HepG2 (cell line): ENCODE data around the gene MBLAC1. TPM values are rescaled to one million over a fixed set of nuclear protein-coding genes. Genes with fewer than 3 reads are reported as not detected.

ENCODE experiments used
- ATAC-seq: fragments of 200-7000 bp; cut with Tn5 transposase; 3 replicates; pipeline ENCODE4 v1.9.1; 2020; ENCODE audit warnings: mild to moderate bottlenecking, moderate library complexity
- BruUV-seq: library from RNA; stranded (reverse); fragments of 400-500 nt; replicated peaks from 2 replicates; lab custom pipeline; 2021; lab: Mats Ljungman, UMichigan
- CTCF ChIA-PET: fragments of 300-600 bp; formaldehyde crosslinking; extraction: SDS; loops from one replicate; lab custom pipeline; 2021; ENCODE audit warnings: low total read pairs, inconsistent platforms, low intra/inter-chr PET ratio; lab: Yijun Ruan, JAX
- POLR2A ChIA-PET: fragments of 350-600 bp; sonication (Branson Sonifier 250); formaldehyde crosslinking; loops from one replicate; lab custom pipeline; 2020; ENCODE audit warnings: antibody characterized with exemption, inconsistent platforms; lab: Yijun Ruan, JAX
- DNase-seq: peaks from one replicate; pipeline ENCODE4 v3.0.0-alpha.2; 2015; ENCODE audit warnings: low spot score
- FAIRE-seq: peaks from 3 replicates; lab custom pipeline; 2011; peaks lifted over from hg19 to GRCh38; lab: Jason Lieb, UNC
- H2AFZ ChIP-seq: one replicate; pipeline ENCODE4 v1.6.1; 2011; ENCODE audit warnings: low read length, inconsistent platforms
- H3K27ac ChIP-seq: fragments of 300-600 bp; 3 replicates; pipeline ENCODE4 v1.8.0; 2011; ENCODE audit warnings: mixed run types, mild to moderate bottlenecking, mixed read lengths, low read length, inconsistent platforms; ENCODE audit not compliant: insufficient read depth; ENCODE audit errors: extremely low read length
- H3K27me3 ChIP-seq, 2 experiments: fragments of 200-600 bp in 1 of 2; 2 replicates in 1 of 2; 3 replicates in 1 of 2; pipeline versions ENCODE4 v1.6.0 to v1.8.0; 2011; ENCODE audit warnings: low read length in 2 of 2, mild to moderate bottlenecking in 2 of 2, moderate library complexity in 2 of 2, inconsistent platforms in 1 of 2; ENCODE audit not compliant: insufficient read depth in 2 of 2, control insufficient read depth in 1 of 2
- H3K36me3 ChIP-seq, 2 experiments: fragments of 200-600 bp in 1 of 2; replicated peaks in 1 of 2; 2 replicates in 1 of 2; 3 replicates in 1 of 2; pipeline versions ENCODE4 v1.5.1 to v1.8.0; 2011; ENCODE audit warnings: low read length in 2 of 2, inconsistent platforms in 1 of 2; ENCODE audit not compliant: insufficient read depth in 2 of 2, control insufficient read depth in 1 of 2
- H3K4me1 ChIP-seq: 2 replicates; pipeline ENCODE4 v1.5.1; 2012; ENCODE audit warnings: low read length, inconsistent platforms; ENCODE audit not compliant: insufficient read depth
- H3K4me2 ChIP-seq: 2 replicates; pipeline ENCODE4 v1.6.0; 2011; ENCODE audit warnings: low read depth, low read length, inconsistent platforms
- H3K4me3 ChIP-seq, 3 experiments: fragments of 200-600 bp in 1 of 3; sonication (generic), shearing (Covaris generic) in 1 of 3; replicated peaks in 1 of 3; 2 replicates each; pipeline ENCODE4 v1.5.1; 2011 to 2016; ENCODE audit warnings: low read length in 3 of 3, inconsistent platforms in 2 of 3, low read depth in 2 of 3, mild to moderate bottlenecking in 2 of 3, control low read depth in 1 of 3, mixed read lengths in 1 of 3; ENCODE audit not compliant: insufficient read depth in 1 of 3
- H3K79me2 ChIP-seq: one replicate; pipeline ENCODE4 v1.6.1; 2011; ENCODE audit warnings: low read length, inconsistent platforms; ENCODE audit not compliant: insufficient read depth
- H3K9ac ChIP-seq: 2 replicates; pipeline ENCODE4 v1.6.0; 2011; ENCODE audit warnings: mild to moderate bottlenecking, low read depth, low read length, inconsistent platforms; ENCODE audit not compliant: insufficient read depth
- H3K9me3 ChIP-seq: 2 replicates; pipeline ENCODE4 v1.5.1; 2012; ENCODE audit warnings: mild to moderate bottlenecking, low read length
- H4K20me1 ChIP-seq: 2 replicates; pipeline ENCODE4 v1.6.0; 2011; ENCODE audit warnings: inconsistent platforms, mild to moderate bottlenecking, low read length, moderate library complexity; ENCODE audit not compliant: insufficient read depth
- KLF11 ChIP-seq: IDR thresholded peaks from 2 replicates; pipeline ENCODE4 v1.6.1; 2016; ENCODE audit warnings: missing compliant biosample characterization
- MAFK ChIP-seq, 2 experiments: IDR thresholded peaks in 1 of 2; conservative IDR thresholded peaks in 1 of 2; 2 replicates each; pipeline ENCODE4 v1.6.1; 2011; ENCODE audit warnings: improper control_type of control experiment in 2 of 2, low read length in 2 of 2
- MED1 ChIP-seq: sonication (generic); formaldehyde crosslinking; IDR thresholded peaks from 2 replicates; pipeline ENCODE4 v1.4.0; 2020; ENCODE audit warnings: missing genetic modification reagents
- NCOA2 ChIP-seq: sonication (generic); formaldehyde crosslinking; IDR thresholded peaks from 2 replicates; pipeline ENCODE4 v1.8.0; 2022; ENCODE audit warnings: inconsistent platforms
- PCBP1 ChIP-seq: fragments of 200-400 bp; formaldehyde crosslinking; IDR thresholded peaks from 2 replicates; pipeline ENCODE4 v1.6.1; 2017; ENCODE audit warnings: mild to moderate bottlenecking, low read depth, low read length, borderline replicate concordance
- SIN3A ChIP-seq: IDR thresholded peaks from 2 replicates; pipeline ENCODE4 v1.6.1; 2011; ENCODE audit warnings: low read depth, mild to moderate bottlenecking, control low read depth, low read length, borderline replicate concordance
- SIX4 ChIP-seq: sonication (generic); formaldehyde crosslinking; IDR thresholded peaks from 2 replicates; pipeline ENCODE4 v1.4.0; 2020; ENCODE audit warnings: missing genetic modification reagents
- SMYD3 ChIP-seq: sonication (generic); formaldehyde crosslinking; IDR thresholded peaks from 2 replicates; pipeline ENCODE4 v1.8.1; 2023; ENCODE audit warnings: mild to moderate bottlenecking, missing genetic modification reagents
- SP5 ChIP-seq: IDR thresholded peaks from 2 replicates; pipeline ENCODE4 v1.6.1; 2016; ENCODE audit warnings: low read depth, borderline replicate concordance
- ZNF253 ChIP-seq: sonication (generic); formaldehyde crosslinking; IDR thresholded peaks from 2 replicates; pipeline ENCODE4 v1.8.0; 2022; ENCODE audit warnings: mild to moderate bottlenecking, missing genetic modification reagents, borderline replicate concordance
- ZNF3 ChIP-seq: IDR thresholded peaks from 2 replicates; pipeline ENCODE4 v1.7.0; 2017; ENCODE audit warnings: inconsistent platforms
- ZNF329 ChIP-seq: sonication (generic); formaldehyde crosslinking; IDR thresholded peaks from 2 replicates; pipeline ENCODE4 v1.9.0; 2021; ENCODE audit warnings: low read depth, mild to moderate bottlenecking, missing genetic modification reagents
- ZNF850 ChIP-seq: sonication (generic); formaldehyde crosslinking; conservative IDR thresholded peaks from 2 replicates; pipeline ENCODE4 v1.9.0; 2021; ENCODE audit warnings: mild to moderate bottlenecking, missing genetic modification reagents
- WGBS: methylation state at CpG from one replicate; pipeline ENCODE4 v1.1.6; 2017; ENCODE audit warnings: low lambda C conversion rate; 5-methylcytosine and 5-hydroxymethylcytosine counted together
- in situ Hi-C: cut with HindIII; loops from 2 replicates; pipeline ENCODE4 v1.10.0; 2017; ENCODE audit warnings: low pct_unique_long_range_greater_than_20kb; ENCODE audit not compliant: extremely low pct_ligation_motif_present
- intact Hi-C: fragments of 100-400 bp; cut with micrococcal nuclease; formaldehyde crosslinking; loops from one replicate; pipeline ENCODE4 v1.10.0; 2022; ENCODE audit not compliant: unreplicated experiment
- polyA plus RNA-seq, 8 experiments: library from polyadenylated mRNA; depleted of rRNA in 3 of 8; stranded (reverse) in 7 of 8; unstranded in 1 of 8; fragments of >200 nt; fragmentation: Illumina TruSeq in 4 of 8; extraction: Trizol in 4 of 8; gene quantifications; 2 replicates each; pipeline versions ENCODE4 v1.2.1 to v1.2.3, GENCODE V29; 2011 to 2016; ENCODE audit warnings: low read depth in 4 of 8, missing spikeins in 1 of 8, mixed read lengths in 1 of 8; ENCODE audit not compliant: insufficient read depth in 1 of 8
- total RNA-seq, 5 experiments: library from RNA; depleted of rRNA; stranded (reverse); fragments of >200 nt; fragmentation: Illumina TruSeq; extraction: Trizol; gene quantifications; 2 replicates each; pipeline ENCODE4 v1.2.3, GENCODE V29; 2016; ENCODE audit warnings: low read depth in 1 of 5
- TF ChIP-seq, protein P1 (sequence below): sonication (generic); formaldehyde crosslinking; IDR thresholded peaks from 2 replicates; pipeline ENCODE4 v1.8.1; 2023; ENCODE audit warnings: mild to moderate bottlenecking, missing genetic modification reagents
- TF ChIP-seq, protein P2 (sequence below): IDR thresholded peaks from 2 replicates; pipeline ENCODE4 v1.6.1; 2016; ENCODE audit warnings: control low read depth
- TF ChIP-seq, protein P3 (sequence below): sonication (generic); formaldehyde crosslinking; IDR thresholded peaks from 2 replicates; pipeline ENCODE4 v1.4.0; 2020; ENCODE audit warnings: missing genetic modification reagents, borderline replicate concordance
- TF ChIP-seq, protein P4 (sequence below): sonication (generic); formaldehyde crosslinking; conservative IDR thresholded peaks from 2 replicates; pipeline ENCODE4 v1.4.0; 2020; ENCODE audit warnings: missing genetic modification reagents

Gene MBLAC1
- total and polyA plus RNA-seq, 2 of the 13 experiments (the other 11 are each of a cell fraction or from before 2014, with no cell fraction given) = 0.79 to 2.1 TPM

DNA sequence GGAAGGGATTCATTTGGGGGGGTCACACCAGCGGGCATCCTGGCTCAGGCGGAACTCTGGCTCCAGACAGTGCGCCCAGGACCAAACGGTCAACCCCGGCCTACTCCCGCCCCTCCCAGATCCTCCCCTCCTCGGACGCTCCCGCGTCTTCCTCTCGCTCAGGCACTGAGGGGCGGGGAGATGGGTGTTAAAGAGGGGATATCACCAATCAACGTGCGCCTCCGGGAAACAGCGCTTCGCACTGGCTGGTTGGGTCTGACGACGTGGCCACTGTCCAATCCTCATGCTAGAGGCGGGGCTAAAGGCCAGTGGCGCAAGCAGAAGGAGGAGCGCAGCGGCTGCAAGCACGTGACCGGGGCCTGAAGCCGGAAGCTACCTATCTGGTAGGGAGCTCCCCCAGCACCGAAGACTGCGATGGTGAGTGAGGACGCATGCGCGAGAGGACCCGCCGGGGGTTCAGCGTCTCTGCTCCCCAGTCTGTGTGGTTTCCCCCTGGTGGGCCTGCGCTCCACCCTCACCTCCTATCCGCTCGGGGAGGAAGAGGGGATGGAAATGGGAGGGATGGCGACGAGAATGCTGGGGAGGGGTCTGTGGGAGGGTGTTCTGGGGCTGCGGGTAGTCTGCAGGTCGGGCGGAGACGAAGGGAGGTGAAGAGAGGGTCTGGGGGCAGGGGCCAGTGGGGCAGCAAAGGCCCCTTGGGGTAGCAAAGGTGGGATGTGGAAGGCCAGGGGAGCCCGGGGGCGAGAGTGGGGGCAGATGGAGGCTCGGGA lies 22.0 kb downstream of the MBLAC1 start, which contains the start of gene LAMTOR4:
TSS of gene LAMTOR4 (plus strand) at position 360 of the 770 bp plus-strand sequence. CDS start at position 415, 55 bp downstream.
- intact Hi-C loops = no loop called here
- TF ChIP-seq, protein P1, sequence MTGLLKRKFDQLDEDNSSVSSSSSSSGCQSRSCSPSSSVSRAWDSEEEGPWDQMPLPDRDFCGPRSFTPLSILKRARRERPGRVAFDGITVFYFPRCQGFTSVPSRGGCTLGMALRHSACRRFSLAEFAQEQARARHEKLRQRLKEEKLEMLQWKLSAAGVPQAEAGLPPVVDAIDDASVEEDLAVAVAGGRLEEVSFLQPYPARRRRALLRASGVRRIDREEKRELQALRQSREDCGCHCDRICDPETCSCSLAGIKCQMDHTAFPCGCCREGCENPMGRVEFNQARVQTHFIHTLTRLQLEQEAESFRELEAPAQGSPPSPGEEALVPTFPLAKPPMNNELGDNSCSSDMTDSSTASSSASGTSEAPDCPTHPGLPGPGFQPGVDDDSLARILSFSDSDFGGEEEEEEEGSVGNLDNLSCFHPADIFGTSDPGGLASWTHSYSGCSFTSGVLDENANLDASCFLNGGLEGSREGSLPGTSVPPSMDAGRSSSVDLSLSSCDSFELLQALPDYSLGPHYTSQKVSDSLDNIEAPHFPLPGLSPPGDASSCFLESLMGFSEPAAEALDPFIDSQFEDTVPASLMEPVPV = 0 out of 2 replicates have a peak, but pooled peaks have one; percentile 6
- no peak for TF ChIP-seq ZNF253 (CRISPR knock-in tag)
- TF ChIP-seq, protein P2, sequence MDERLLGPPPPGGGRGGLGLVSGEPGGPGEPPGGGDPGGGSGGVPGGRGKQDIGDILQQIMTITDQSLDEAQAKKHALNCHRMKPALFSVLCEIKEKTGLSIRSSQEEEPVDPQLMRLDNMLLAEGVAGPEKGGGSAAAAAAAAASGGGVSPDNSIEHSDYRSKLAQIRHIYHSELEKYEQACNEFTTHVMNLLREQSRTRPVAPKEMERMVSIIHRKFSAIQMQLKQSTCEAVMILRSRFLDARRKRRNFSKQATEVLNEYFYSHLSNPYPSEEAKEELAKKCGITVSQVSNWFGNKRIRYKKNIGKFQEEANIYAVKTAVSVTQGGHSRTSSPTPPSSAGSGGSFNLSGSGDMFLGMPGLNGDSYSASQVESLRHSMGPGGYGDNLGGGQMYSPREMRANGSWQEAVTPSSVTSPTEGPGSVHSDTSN = peak; percentile 85
- TF ChIP-seq NCOA2 (CRISPR knock-in tag) = peak; percentile 44; the same call in 1 of the 2 replicates
- peak; percentile 76 for TF ChIP-seq KLF11 (CRISPR knock-in tag)
- no peak for TF ChIP-seq ZNF3 (CRISPR knock-in tag)
- TF ChIP-seq, protein P3, sequence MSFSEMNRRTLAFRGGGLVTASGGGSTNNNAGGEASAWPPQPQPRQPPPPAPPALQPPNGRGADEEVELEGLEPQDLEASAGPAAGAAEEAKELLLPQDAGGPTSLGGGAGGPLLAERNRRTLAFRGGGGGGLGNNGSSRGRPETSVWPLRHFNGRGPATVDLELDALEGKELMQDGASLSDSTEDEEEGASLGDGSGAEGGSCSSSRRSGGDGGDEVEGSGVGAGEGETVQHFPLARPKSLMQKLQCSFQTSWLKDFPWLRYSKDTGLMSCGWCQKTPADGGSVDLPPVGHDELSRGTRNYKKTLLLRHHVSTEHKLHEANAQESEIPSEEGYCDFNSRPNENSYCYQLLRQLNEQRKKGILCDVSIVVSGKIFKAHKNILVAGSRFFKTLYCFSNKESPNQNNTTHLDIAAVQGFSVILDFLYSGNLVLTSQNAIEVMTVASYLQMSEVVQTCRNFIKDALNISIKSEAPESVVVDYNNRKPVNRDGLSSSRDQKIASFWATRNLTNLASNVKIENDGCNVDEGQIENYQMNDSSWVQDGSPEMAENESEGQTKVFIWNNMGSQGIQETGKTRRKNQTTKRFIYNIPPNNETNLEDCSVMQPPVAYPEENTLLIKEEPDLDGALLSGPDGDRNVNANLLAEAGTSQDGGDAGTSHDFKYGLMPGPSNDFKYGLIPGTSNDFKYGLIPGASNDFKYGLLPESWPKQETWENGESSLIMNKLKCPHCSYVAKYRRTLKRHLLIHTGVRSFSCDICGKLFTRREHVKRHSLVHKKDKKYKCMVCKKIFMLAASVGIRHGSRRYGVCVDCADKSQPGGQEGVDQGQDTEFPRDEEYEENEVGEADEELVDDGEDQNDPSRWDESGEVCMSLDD = 0 out of 2 replicates have a peak, but pooled peaks have one; percentile 40
- TF ChIP-seq ZNF850 (CRISPR knock-in tag) = no peak
- 0 out of 2 replicates have a peak, but pooled peaks have one; percentile 19 for TF ChIP-seq SIX4 (CRISPR knock-in tag)
- TF ChIP-seq PCBP1 = peak; percentile 77; the same call in 1 of the 2 replicates
- TF ChIP-seq, protein P4, sequence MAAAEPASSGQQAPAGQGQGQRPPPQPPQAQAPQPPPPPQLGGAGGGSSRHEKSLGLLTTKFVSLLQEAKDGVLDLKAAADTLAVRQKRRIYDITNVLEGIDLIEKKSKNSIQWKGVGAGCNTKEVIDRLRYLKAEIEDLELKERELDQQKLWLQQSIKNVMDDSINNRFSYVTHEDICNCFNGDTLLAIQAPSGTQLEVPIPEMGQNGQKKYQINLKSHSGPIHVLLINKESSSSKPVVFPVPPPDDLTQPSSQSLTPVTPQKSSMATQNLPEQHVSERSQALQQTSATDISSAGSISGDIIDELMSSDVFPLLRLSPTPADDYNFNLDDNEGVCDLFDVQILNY (CRISPR knock-in tag) = 0 out of 2 replicates have a peak, but pooled peaks have one; percentile 12
- peak; percentile 47 for TF ChIP-seq SP5 (CRISPR knock-in tag)
- TF ChIP-seq MED1 (CRISPR knock-in tag) = peak; percentile 67; the same call in 1 of the 2 replicates
- TF ChIP-seq MAFK (conservative IDR thresholded peaks at IDR 0.05 in 1 of 2, IDR thresholded peaks at IDR 0.05 in 1 of 2; ENCODE audit: low read length in 2 of 2) = no peak
- peak; percentile 69; the same call in 1 of the 2 replicates for TF ChIP-seq SIN3A
- no peak for TF ChIP-seq SMYD3 (CRISPR knock-in tag)
- 0 out of 2 replicates have a peak, but pooled peaks have one; percentile 8 for TF ChIP-seq ZNF329 (CRISPR knock-in tag)

More for the DNA sequence above, 22.0 kb downstream of the MBLAC1 start, which contains the start of gene LAMTOR4:
- ATAC-seq (peak; percentile 98), FAIRE-seq (peak; percentile 99), DNase-seq (peak; percentile 98)
- CTCF ChIA-PET = no interaction called here
- H3K4me1 ChIP-seq = peaks cover 45% of the 10 kb centered on the region
- H3K36me3 ChIP-seq = 0 out of 5 replicates have a peak, but pooled peaks cover 0 to 1% of the 10 kb centered on the region in 2 experiments
- no peaks in the 10 kb centered on the region for H3K9me3 ChIP-seq
- POLR2A ChIA-PET = interaction anchor here (0.6 to 2.3 kb wide), 16 partner anchors 8 to 280 kb away, joined by 3 to 25 read pairs (median 7); partner anchors contain the start of genes AP4M1, COPS6, GAL3ST4 and GPC2
- no peaks in the 10 kb centered on the region; the same call in 1 of the 2 replicates for H4K20me1 ChIP-seq
- H3K27me3 ChIP-seq = no peaks in the 10 kb centered on the region
- peaks cover 15% of the 10 kb centered on the region for H3K79me2 ChIP-seq
- peak within 1 kb of the TSS; percentile 46 for H3K27ac ChIP-seq
- peak within 1 kb of the TSS; percentile 96 to 97 (median 97) for H3K4me3 ChIP-seq
- H3K9ac ChIP-seq = peak within 1 kb of the TSS; percentile 79
- no TSS peak for BruUV-seq
- WGBS = under 1% methylated on average over 30 of the region's 46 CpGs
- in situ Hi-C loops = no loop called here
- H2AFZ ChIP-seq = peak within 1 kb of the TSS; percentile 66
- peak within 1 kb of the TSS; percentile 88 for H3K4me2 ChIP-seq
